HG03565 (cell line): ENCODE data around the gene SCO1.
"Not testable (repeated sequence)": the region's sequence is repeated elsewhere in the genome, so short reads cannot be mapped to it uniquely, and the experiment has no call there.

ENCODE experiments used
- ATAC-seq: cut with Tn5 transposase; IDR thresholded peaks from one replicate; pipeline ENCODE4 v1.9.1; 2021; ENCODE audit warnings: mild to moderate bottlenecking, moderate library complexity; ENCODE audit not compliant: unreplicated experiment

The SCO1 gene

GRCh38 chr17:10726196-10726595, 28.9 kb upstream of the SCO1 start:
- no peak for ATAC-seq

GRCh38 chr17:10725262-10725661, 27.9 kb upstream of the SCO1 start:
- ATAC-seq = no peak

DNA sequence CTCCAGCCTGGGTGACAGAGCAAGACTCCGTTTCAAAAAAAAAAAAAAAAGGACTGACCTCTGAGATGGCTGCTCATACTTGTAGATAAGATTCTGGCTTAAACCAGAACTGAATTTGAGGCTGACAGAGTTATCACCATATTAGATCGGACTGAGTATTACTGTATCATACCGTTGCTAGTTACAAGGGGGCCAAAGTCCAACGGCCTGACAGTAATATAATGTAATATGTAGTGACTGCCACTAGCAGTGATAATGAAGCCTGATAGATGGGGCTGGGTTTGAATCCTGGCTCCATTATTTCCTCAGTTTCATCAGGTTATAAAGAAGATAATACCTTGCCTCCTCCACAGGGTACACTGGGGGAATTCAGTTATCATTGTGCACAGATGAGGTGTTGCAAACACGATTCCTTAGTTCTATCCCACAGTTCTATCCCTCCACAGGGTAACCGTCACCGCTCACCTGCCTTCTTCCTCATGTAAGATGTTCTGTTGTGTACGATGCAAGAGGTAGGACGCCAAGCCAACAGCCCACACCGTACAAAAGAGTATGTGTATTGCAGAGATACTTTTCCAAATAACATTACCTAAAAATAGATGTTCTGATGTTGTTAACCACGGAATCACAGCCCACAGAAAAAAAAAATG, 27.3 kb upstream of the SCO1 start:
- ATAC-seq = no peak

GRCh38 chr17:10718547-10718946, 21.2 kb upstream of the SCO1 start:
- no peak for ATAC-seq

- no peak for ATAC-seq
Observed at GRCh38 chr17:10716218-10716617, 18.9 kb upstream of the SCO1 start.

GRCh38 chr17:10713318-10713717, 16.0 kb upstream of the SCO1 start:
- ATAC-seq = no peak

- ATAC-seq = no peak
Observed at GRCh38 chr17:10705727-10706126, 8.4 kb upstream of the SCO1 start.

DNA sequence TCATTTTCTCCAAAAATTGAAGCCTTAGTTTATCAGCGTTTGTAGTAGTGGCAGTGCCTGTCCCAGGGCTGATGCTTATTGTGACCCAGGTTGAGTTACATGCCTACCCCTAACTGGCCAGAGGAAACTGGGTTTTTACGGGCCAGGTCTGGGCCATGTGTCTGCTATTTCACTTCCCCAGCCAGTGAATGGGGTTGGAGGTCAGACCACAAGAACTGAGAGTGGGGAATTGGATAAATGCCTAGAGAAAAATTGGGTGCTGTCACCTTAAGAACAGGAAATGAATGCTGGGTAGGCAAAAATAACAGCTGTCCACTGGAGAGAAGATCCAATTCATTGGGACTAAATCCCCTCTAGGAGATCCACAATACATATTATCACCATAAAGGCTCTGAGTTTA, 5.2 kb upstream of the SCO1 start:
- no peak for ATAC-seq

DNA sequence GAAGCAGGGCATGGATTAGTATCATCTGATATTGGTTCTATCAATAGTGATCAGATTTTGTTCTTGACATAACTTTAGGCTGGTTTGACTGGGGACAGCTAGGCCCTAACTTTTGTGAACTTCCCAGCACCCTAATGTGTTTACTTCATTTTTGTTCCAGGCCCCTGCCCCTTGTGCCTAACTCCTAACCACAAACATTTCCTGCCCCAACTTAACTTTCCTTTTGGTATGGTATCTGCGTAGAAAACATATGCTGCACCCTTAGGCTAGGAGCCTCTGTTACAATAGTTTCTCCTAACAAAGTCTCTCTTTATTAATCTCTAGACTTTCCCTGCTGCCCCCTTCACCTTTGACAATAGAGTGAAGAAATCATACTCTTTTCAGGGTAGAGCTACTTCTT, 2.5 kb upstream of the SCO1 start:
- no peak for ATAC-seq

- no peak for ATAC-seq
Observed at GRCh38 chr17:10698096-10698818, 924 bp upstream of the SCO1 start.

GRCh38 chr17:10695875-10696407, 1.4 kb downstream of the SCO1 start:
- not testable (repeated sequence) for ATAC-seq

GRCh38 chr17:10687499-10687898, 9.8 kb downstream of the SCO1 start:
- ATAC-seq = no peak

- no peak for ATAC-seq
Observed at GRCh38 chr17:10683853-10684252, 13.5 kb downstream of the SCO1 start.

DNA sequence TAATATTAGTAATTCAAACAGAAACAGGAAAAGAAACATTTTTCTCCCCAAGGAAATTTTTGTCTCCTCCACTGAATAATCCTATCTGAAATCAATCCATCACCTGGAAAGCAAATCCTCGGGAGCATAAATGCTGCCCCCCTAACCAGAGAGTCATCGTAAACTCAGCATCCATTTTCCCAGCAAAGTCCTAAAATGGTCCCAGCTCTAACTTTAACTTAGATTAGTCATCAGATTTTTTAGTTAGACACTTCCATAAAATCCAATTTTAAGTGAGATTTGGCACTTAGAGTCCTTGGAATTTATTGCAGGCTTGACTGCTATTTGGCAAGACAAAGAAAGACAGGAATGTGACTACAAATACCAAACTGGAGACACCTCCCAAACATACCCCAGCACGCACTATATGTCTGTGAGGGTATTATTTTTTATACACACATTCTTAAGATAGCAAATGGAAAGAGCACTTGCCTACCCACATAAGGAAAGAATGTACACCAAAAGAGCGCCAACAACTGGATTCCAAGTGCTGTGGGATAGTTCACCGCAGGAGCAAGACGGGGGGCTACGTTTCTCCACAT, 15.4 kb downstream of the SCO1 start:
- no peak for ATAC-seq

DNA sequence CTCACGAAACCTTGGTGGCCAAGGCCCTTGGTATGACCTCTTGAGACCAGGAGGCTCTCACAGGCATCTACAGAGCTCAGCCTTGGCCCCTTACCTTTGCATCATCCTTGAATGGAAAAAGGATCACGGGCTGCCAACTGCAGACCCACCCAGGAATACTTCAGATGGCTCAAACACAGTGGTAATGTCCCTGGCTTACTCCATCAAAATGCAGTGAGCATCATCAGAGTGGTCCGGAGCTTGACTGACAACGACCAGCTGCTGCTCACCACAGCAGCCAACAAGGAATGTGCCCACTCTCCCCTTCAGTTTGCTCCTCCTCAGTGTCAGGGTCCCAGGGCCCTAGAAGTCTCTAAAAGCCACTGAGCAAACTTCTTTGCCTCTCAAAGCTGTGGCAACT, 22.6 kb downstream of the SCO1 start:
- no peak for ATAC-seq

GRCh38 chr17:10673312-10673711, 24.0 kb downstream of the SCO1 start:
- ATAC-seq = no peak

- no peak for ATAC-seq
Observed at GRCh38 chr17:10668775-10669174, 28.6 kb downstream of the SCO1 start.

- no peak for ATAC-seq
Observed at GRCh38 chr17:10666906-10667305, 30.4 kb downstream of the SCO1 start.

DNA sequence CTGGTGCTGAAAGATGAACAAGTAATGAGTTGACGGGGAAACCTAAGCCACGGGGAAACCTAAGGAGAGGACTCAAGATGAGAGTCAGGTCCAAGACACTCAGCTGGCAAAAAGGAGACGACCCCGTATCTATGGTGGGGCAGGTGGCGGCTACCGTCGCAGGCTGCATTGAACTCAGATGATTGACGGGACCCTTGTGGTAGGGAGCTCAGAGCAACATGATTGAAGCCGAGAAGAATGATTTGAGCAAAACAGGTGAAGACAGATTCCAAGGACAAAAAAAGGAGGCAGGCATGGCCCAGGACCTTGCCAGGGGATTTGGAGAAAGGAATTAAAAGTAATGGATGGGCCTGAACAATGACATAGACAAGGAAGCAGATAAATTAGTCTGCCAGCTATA, 32.8 kb downstream of the SCO1 start:
- no peak for ATAC-seq

DNA sequence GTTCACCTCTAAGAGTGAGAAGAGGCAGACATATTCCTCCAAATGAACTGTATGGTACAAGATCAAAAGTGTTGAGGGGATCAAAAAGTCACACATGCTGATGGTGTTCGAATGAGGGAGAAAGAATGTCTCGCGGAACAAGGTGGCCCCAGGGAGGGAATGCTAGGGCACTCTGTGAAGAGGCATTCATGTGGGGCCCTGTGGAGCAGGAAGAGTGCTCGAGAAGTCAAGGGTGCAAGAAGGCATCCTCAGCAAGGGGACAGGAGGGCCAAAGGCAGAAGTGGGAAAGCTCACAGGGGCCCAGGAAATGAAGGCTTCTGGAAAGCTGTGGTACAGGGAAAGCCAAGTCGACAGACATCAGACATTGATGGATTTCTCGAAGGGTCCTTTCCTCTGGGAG, 34.1 kb downstream of the SCO1 start:
- ATAC-seq = no peak

GRCh38 chr17:10661437-10661836, 35.9 kb downstream of the SCO1 start:
- no peak for ATAC-seq

DNA sequence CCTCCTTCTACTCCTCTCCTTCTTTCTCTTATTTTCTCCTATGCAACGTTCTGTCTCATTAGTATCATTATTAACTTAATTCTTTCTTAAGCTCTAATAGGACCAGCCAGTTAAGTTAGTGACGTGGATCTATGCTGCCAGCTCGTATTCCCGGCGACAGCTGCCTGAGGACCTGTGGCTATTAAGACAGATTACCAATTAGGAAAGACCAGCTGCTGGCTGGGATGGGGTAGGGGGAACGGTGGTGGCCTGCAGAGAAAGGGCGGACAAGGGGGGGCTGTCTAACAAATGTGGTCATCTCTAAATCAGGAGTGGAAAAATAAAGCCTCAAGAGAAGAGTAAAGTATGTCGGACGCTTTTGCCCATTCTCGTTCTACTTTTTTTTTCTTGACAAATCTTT, 39.5 kb downstream of the SCO1 start:
- no peak for ATAC-seq
